Fibroblast of mammary gland (primary cell): Measurements from ENCODE around the gene YJEFN3.

ENCODE experiments used
- DNase-seq: peaks from one replicate; pipeline ENCODE4 v3.0.0-alpha.2; 2010; ENCODE audit warnings: low read depth
- H3K4me3 ChIP-seq: 2 replicates; pipeline ENCODE4 v1.5.1; 2011; ENCODE audit warnings: low read depth, mild to moderate bottlenecking, low read length, moderate library complexity; ENCODE audit not compliant: control insufficient read depth
- CTCF ChIP-seq: conservative IDR thresholded peaks from 2 replicates; pipeline ENCODE4 v1.5.1; 2011; ENCODE audit warnings: low read depth, low read length, inconsistent platforms; ENCODE audit not compliant: control insufficient read depth, insufficient read depth

YJEFN3 gene

GRCh38 chr19:19562665-19563347, 34.1 kb downstream of the YJEFN3 start:
- no peak overlapping the region for H3K4me3 ChIP-seq
- no peak for TF ChIP-seq CTCF
- DNase-seq = no peak

GRCh38 chr19:19563348-19563848, 34.7 kb downstream of the YJEFN3 start:
- no peak for DNase-seq
- H3K4me3 ChIP-seq = no peak overlapping the region
- no peak for TF ChIP-seq CTCF

- no peak for DNase-seq
- no peak overlapping the region for H3K4me3 ChIP-seq
- no peak for TF ChIP-seq CTCF
Observed at GRCh38 chr19:19566306-19566705, 37.6 kb downstream of the YJEFN3 start.

- no peak overlapping the region for H3K4me3 ChIP-seq
- no peak for DNase-seq
- TF ChIP-seq CTCF = no peak
Observed at GRCh38 chr19:19567391-19567790, 38.7 kb downstream of the YJEFN3 start.

- no peak for TF ChIP-seq CTCF
- H3K4me3 ChIP-seq = no peak overlapping the region
- DNase-seq = peak; percentile 62
Observed at GRCh38 chr19:19568802-19569756, 40.4 kb downstream of the YJEFN3 start.

- no peak for DNase-seq
- H3K4me3 ChIP-seq = no peak overlapping the region
- TF ChIP-seq CTCF = no peak
Observed at GRCh38 chr19:19570571-19570970, 41.9 kb downstream of the YJEFN3 start.
